Measurements from ENCODE around the gene RYR2. TPM values are rescaled to one million over a fixed set of nuclear protein-coding genes. Genes with fewer than 3 reads are reported as not detected.

RYR2 gene
- total and polyA plus RNA-seq, 2 experiments from 2014 or later: not detected

DNA sequence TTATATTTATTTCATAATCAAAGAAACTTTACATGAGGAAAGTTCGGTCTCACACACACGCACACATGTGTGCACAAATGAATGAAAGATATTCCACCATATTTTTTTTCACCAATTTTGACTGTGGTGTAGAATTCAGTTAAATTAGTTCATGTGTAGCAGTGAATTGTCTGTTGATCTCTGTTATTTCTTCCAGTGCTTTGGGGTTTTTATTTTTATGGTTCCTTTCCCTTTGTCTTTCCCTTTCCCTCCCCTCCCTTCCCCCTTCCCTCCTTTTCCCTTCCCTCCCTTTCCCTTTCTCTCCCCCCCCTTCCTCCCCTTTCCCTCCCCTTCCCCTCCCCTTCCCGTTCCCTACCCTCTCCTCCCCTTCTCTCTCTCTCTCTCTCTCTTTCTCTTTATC lies 8.9 kb downstream of the RYR2 start:
- Histone ChIP-seq H3K9me3 (ENCODE audit: low read depth) (no peaks in the 10 kb centered on the region), H3K27ac (no peak overlapping the region), H3K27me3 (replicated peaks; ENCODE audit: insufficient read depth) (no peaks in the 10 kb centered on the region), H3K79me2 (ENCODE audit: insufficient read depth) (no peaks in the 10 kb centered on the region), H3K4me1 (ENCODE audit: insufficient read depth) (no peaks in the 10 kb centered on the region), H3K36me3 (ENCODE audit: low read depth) (no peaks in the 10 kb centered on the region), H3K9me2 (ENCODE audit: insufficient read depth) (no peaks in the 10 kb centered on the region), H3K9ac (no peak overlapping the region), H3F3A (ENCODE audit: insufficient read depth) (no peaks in the 10 kb centered on the region), H4K20me1 (ENCODE audit: insufficient read depth) (no peaks in the 10 kb centered on the region), H3K4me2 (ENCODE audit: unreplicated experiment) (no peak overlapping the region), H3K4me3 (no peak overlapping the region), H2AFZ (no peak overlapping the region)
- in situ Hi-C loops (cut with MboI): no loop called here
- no peak for DNase-seq
- TF ChIP-seq EZH2 (IDR thresholded peaks at IDR 0.05; ENCODE audit: insufficient read depth, poor library complexity, severe bottlenecking) (no peak), EZH2phosphoT487 (IDR thresholded peaks at IDR 0.05; ENCODE audit: insufficient read depth, low read depth) (no peak)
- WGBS, 2 experiments (ENCODE audit: low coverage in 1 of 2, low lambda C conversion rate in 2 of 2, missing lambda C conversion rate in 2 of 2): 24 to 55% methylated on average over 3 of the region's 3 CpGs

DNA sequence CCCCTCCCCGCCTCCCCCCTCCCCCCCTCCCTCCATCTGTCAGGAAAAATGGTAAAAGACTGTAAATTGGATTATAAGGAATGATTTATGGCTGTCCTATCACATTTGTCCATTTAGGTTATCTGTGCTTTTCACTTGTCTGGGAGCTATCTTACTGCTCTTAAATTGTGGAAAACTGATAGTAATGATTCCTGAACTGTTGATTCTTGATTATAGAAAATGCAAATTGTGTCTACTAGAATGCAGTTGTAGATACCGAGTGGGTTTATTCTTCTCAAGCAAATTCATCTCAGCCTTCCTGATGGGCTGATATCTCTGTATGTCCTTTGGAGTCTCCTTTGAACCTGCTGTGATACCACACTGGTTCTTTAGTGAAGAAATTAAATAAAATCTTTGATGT lies 12.3 kb downstream of the RYR2 start:
- no peak overlapping the region for H3K9ac ChIP-seq
- no peaks in the 10 kb centered on the region for H3F3A ChIP-seq (ENCODE audit: insufficient read depth)
- H3K9me2 ChIP-seq (ENCODE audit: insufficient read depth): no peaks in the 10 kb centered on the region
- no peaks in the 10 kb centered on the region for H3K27me3 ChIP-seq (replicated peaks; ENCODE audit: insufficient read depth)
- no peaks in the 10 kb centered on the region for H3K4me1 ChIP-seq (ENCODE audit: insufficient read depth)
- H3K79me2 ChIP-seq (ENCODE audit: insufficient read depth): no peaks in the 10 kb centered on the region
- H3K9me3 ChIP-seq (ENCODE audit: low read depth): no peaks in the 10 kb centered on the region
- H3K4me2 ChIP-seq (ENCODE audit: unreplicated experiment): no peak overlapping the region
- no peak overlapping the region for H2AFZ ChIP-seq
- DNase-seq: no peak
- H3K4me3 ChIP-seq: no peak overlapping the region
- WGBS, 2 experiments (ENCODE audit: low coverage in 1 of 2, low lambda C conversion rate in 2 of 2, missing lambda C conversion rate in 2 of 2): 21 to 67% methylated on average over 2 of the region's 2 CpGs
- no peaks in the 10 kb centered on the region for H4K20me1 ChIP-seq (ENCODE audit: insufficient read depth)
- H3K36me3 ChIP-seq (ENCODE audit: low read depth): no peaks in the 10 kb centered on the region
- no peak for TF ChIP-seq EZH2phosphoT487 (IDR thresholded peaks at IDR 0.05; ENCODE audit: insufficient read depth, low read depth)
- TF ChIP-seq EZH2 (IDR thresholded peaks at IDR 0.05; ENCODE audit: insufficient read depth, poor library complexity, severe bottlenecking): no peak
- H3K27ac ChIP-seq: no peak overlapping the region
- in situ Hi-C loops (cut with MboI): no loop called here

DNA sequence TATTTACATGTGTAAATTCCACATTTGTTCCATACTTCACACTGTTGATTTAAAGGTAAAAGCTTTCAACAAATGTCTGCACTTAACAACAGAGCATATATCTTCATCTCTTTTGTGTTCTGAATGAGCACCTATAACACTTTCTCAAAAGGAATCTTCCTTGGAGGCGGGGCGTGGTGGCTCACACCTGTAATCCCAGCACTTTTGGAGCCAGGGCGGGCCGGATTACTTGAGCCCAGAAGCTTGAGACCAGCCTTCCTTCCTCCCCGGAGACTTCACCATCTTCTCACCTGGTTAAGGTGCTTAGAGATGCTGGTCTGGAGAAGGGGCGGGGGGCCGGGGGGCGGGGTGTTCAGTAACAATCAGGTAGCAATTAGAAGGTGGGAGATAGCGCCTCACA lies 16.5 kb downstream of the RYR2 start:
- in situ Hi-C loops (cut with MboI): no loop called here

DNA sequence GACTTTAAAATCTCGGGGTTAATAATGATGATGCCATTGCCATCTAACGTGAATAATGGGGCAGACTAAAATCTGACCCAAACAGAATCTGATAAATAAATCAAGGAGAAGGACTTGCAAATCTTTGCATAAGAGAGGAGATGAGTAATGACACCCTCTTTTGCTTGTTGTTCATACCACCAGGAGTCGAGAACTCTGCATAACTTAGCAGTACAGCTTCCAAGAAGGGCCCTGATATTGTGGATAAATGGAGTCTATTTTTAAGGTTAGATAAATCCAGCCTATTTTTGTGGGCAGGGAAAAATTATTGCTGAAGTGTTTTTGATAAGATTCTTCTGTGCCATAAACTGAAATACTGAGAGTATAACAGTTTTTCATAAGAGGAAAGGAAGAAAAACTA lies 17.3 kb downstream of the RYR2 start:
- in situ Hi-C loops (cut with MboI): no loop called here

More for the DNA sequence above, 16.5 kb downstream of the RYR2 start:
- H3F3A ChIP-seq (ENCODE audit: insufficient read depth): no peaks in the 10 kb centered on the region
- H3K9ac ChIP-seq: no peak overlapping the region
- WGBS, 2 experiments (ENCODE audit: low coverage in 1 of 2, low lambda C conversion rate in 2 of 2, missing lambda C conversion rate in 2 of 2): 21 to 23% methylated on average over 9 of the region's 9 CpGs
- H3K4me3 ChIP-seq: no peak overlapping the region
- TF ChIP-seq EZH2 (IDR thresholded peaks at IDR 0.05; ENCODE audit: insufficient read depth, poor library complexity, severe bottlenecking) (no peak), EZH2phosphoT487 (IDR thresholded peaks at IDR 0.05; ENCODE audit: insufficient read depth, low read depth) (no peak)
- H3K9me2 ChIP-seq (ENCODE audit: insufficient read depth): no peaks in the 10 kb centered on the region
- no peaks in the 10 kb centered on the region for H3K27me3 ChIP-seq (replicated peaks; ENCODE audit: insufficient read depth)
- DNase-seq: no peak
- no peaks in the 10 kb centered on the region for H3K9me3 ChIP-seq (ENCODE audit: low read depth)
- H3K79me2 ChIP-seq (ENCODE audit: insufficient read depth): no peaks in the 10 kb centered on the region
- H2AFZ ChIP-seq: no peak overlapping the region
- H4K20me1 ChIP-seq (ENCODE audit: insufficient read depth): no peaks in the 10 kb centered on the region
- H3K4me2 ChIP-seq (ENCODE audit: unreplicated experiment): no peak overlapping the region
- H3K27ac ChIP-seq: no peak overlapping the region
- no peaks in the 10 kb centered on the region for H3K4me1 ChIP-seq (ENCODE audit: insufficient read depth)
- no peaks in the 10 kb centered on the region for H3K36me3 ChIP-seq (ENCODE audit: low read depth)

DNA sequence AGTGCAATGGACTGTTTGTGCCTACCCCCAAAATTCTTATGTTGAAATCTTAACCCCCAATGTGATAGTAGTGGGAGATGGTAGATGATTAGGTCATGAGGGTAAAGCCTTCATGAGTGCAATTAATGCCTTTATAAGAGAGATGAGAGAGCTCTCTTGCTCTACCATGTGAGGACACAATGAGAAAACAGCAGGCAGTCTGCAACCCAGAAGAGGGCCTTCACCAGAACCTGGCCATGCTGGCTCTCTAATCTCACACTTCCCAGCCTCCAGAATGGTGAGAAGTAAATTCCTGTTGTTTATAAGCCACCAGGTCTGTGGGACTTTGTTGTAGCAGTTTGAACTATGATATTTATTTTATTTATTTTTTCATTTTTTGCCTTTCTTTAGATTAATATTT lies 21.0 kb downstream of the RYR2 start:
- Histone ChIP-seq H3F3A (ENCODE audit: insufficient read depth) (no peaks in the 10 kb centered on the region), H3K79me2 (ENCODE audit: insufficient read depth) (no peaks in the 10 kb centered on the region), H3K9me2 (ENCODE audit: insufficient read depth) (no peaks in the 10 kb centered on the region), H3K9me3 (ENCODE audit: low read depth) (no peaks in the 10 kb centered on the region), H2AFZ (no peak overlapping the region), H3K27ac (no peak overlapping the region), H3K36me3 (ENCODE audit: low read depth) (no peaks in the 10 kb centered on the region), H3K4me1 (ENCODE audit: insufficient read depth) (no peaks in the 10 kb centered on the region), H3K4me2 (ENCODE audit: unreplicated experiment) (no peak overlapping the region), H3K27me3 (replicated peaks; ENCODE audit: insufficient read depth) (no peaks in the 10 kb centered on the region), H3K4me3 (no peak overlapping the region), H4K20me1 (ENCODE audit: insufficient read depth) (no peaks in the 10 kb centered on the region), H3K9ac (no peak overlapping the region)
- DNase-seq: no peak
- in situ Hi-C loops (cut with MboI): no loop called here
- no peak for TF ChIP-seq EZH2 (IDR thresholded peaks at IDR 0.05; ENCODE audit: insufficient read depth, poor library complexity, severe bottlenecking)
- TF ChIP-seq EZH2phosphoT487 (IDR thresholded peaks at IDR 0.05; ENCODE audit: insufficient read depth, low read depth): no peak

More for the DNA sequence above, 17.3 kb downstream of the RYR2 start:
- no peak for DNase-seq
- Histone ChIP-seq H3K9me3 (ENCODE audit: low read depth) (no peaks in the 10 kb centered on the region), H3K9ac (no peak overlapping the region), H4K20me1 (ENCODE audit: insufficient read depth) (no peaks in the 10 kb centered on the region), H3K9me2 (ENCODE audit: insufficient read depth) (no peaks in the 10 kb centered on the region), H3K27ac (no peak overlapping the region), H3F3A (ENCODE audit: insufficient read depth) (no peaks in the 10 kb centered on the region), H3K36me3 (ENCODE audit: low read depth) (no peaks in the 10 kb centered on the region), H3K27me3 (replicated peaks; ENCODE audit: insufficient read depth) (no peaks in the 10 kb centered on the region), H3K79me2 (ENCODE audit: insufficient read depth) (no peaks in the 10 kb centered on the region), H3K4me1 (ENCODE audit: insufficient read depth) (no peaks in the 10 kb centered on the region), H3K4me3 (no peak overlapping the region), H2AFZ (no peak overlapping the region), H3K4me2 (ENCODE audit: unreplicated experiment) (no peak overlapping the region)
- 0 to 1% methylated on average over 3 of the region's 3 CpGs for WGBS, 2 experiments (ENCODE audit: low coverage in 1 of 2, low lambda C conversion rate in 2 of 2, missing lambda C conversion rate in 2 of 2)
- no peak for TF ChIP-seq EZH2 (IDR thresholded peaks at IDR 0.05; ENCODE audit: insufficient read depth, poor library complexity, severe bottlenecking)
- TF ChIP-seq EZH2phosphoT487 (IDR thresholded peaks at IDR 0.05; ENCODE audit: insufficient read depth, low read depth): no peak
